OCI-LY1 (cell line): ENCODE results near the gene KRT6B.

Experiments used
- H2AFZ ChIP-seq: fragments of 200-600 bp; sonication (generic), shearing (Covaris generic); 2 replicates; pipeline ENCODE4 v1.6.0; 2014; ENCODE audit warnings: antibody characterized with exemption, mild to moderate bottlenecking, low read length
- H3F3A ChIP-seq: fragments of 200-600 bp; sonication (generic), shearing (Covaris generic); 2 replicates; pipeline ENCODE4 v1.6.0; 2014; ENCODE audit warnings: mild to moderate bottlenecking, antibody characterized with exemption, low read length, moderate library complexity; ENCODE audit not compliant: insufficient read depth
- H3K27ac ChIP-seq: fragments of 200-600 bp; sonication (generic); 2 replicates; pipeline ENCODE4 v1.5.1; 2014; ENCODE audit warnings: low read length, mixed run types, mild to moderate bottlenecking, low read depth; ENCODE audit not compliant: poor library complexity, severe bottlenecking
- H3K27me3 ChIP-seq: fragments of 200-600 bp; sonication (generic); 2 replicates; pipeline ENCODE4 v1.6.0; 2014; ENCODE audit warnings: antibody characterized with exemption, mild to moderate bottlenecking, low read length, moderate library complexity; ENCODE audit not compliant: insufficient read depth
- H3K36me3 ChIP-seq: fragments of 200-600 bp; sonication (generic); 2 replicates; pipeline ENCODE4 v1.6.1; 2014; ENCODE audit warnings: mild to moderate bottlenecking, antibody characterized with exemption, low read length, moderate library complexity, mixed read lengths; ENCODE audit not compliant: insufficient read depth
- H3K4me1 ChIP-seq: fragments of 200-600 bp; sonication (generic); 2 replicates; pipeline ENCODE4 v1.5.1; 2014; ENCODE audit warnings: mild to moderate bottlenecking, low read length, moderate library complexity; ENCODE audit not compliant: insufficient read depth, severe bottlenecking
- H3K4me2 ChIP-seq: fragments of 200-600 bp; sonication (generic), shearing (Covaris generic); 2 replicates; pipeline ENCODE4 v1.6.1; 2014; ENCODE audit warnings: low read length
- H3K4me3 ChIP-seq: fragments of 200-600 bp; sonication (generic); 2 replicates; pipeline ENCODE4 v1.5.1; 2014; ENCODE audit warnings: low read length, low read depth, mild to moderate bottlenecking, mixed read lengths; ENCODE audit not compliant: poor library complexity, severe bottlenecking
- H3K79me2 ChIP-seq: fragments of 200-600 bp; shearing (Covaris generic); 2 replicates; pipeline ENCODE4 v1.6.1; 2016; ENCODE audit warnings: mixed run types, low read length, mixed read lengths; ENCODE audit not compliant: insufficient read depth
- H3K9ac ChIP-seq: fragments of 200-600 bp; sonication (generic), shearing (Covaris generic); 2 replicates; pipeline ENCODE4 v1.6.1; 2014; ENCODE audit warnings: mild to moderate bottlenecking, low read length, mixed read lengths
- H3K9me2 ChIP-seq: fragments of 200-600 bp; sonication (generic), shearing (Covaris generic); 2 replicates; pipeline ENCODE4 v1.6.1; 2014; ENCODE audit warnings: low read depth, mild to moderate bottlenecking, low read length, mixed read lengths
- H3K9me3 ChIP-seq: fragments of 200-600 bp; shearing (Covaris generic); 2 replicates; pipeline ENCODE4 v1.6.1; 2014; ENCODE audit warnings: low read length, mixed read lengths
- H4K20me1 ChIP-seq: fragments of 200-600 bp; sonication (generic), shearing (Covaris generic); 2 replicates; pipeline ENCODE4 v1.6.0; 2016; ENCODE audit warnings: mild to moderate bottlenecking, low read length; ENCODE audit not compliant: insufficient read depth
- CTCF ChIP-seq: fragments of 200-600 bp; sonication (generic), shearing (Covaris generic); IDR thresholded peaks from 2 replicates; pipeline ENCODE4 v1.5.1; 2017; ENCODE audit warnings: mild to moderate bottlenecking, antibody characterized with exemption, low read length, moderate library complexity, mixed read lengths
- EZH2 ChIP-seq: fragments of 200-600 bp; sonication (generic), shearing (Covaris generic); IDR thresholded peaks from 2 replicates; pipeline ENCODE4 v1.8.0; 2017; ENCODE audit warnings: borderline replicate concordance, mixed run types, mild to moderate bottlenecking, antibody characterized with exemption, low read length, moderate library complexity, mixed read lengths

The KRT6B gene

GRCh38 chr12:52498946-52499345, 47.0 kb upstream of the KRT6B start:
- H3K9ac ChIP-seq = no peak overlapping the region
- no peaks in the 10 kb centered on the region for H3K36me3 ChIP-seq

GRCh38 chr12:52497975-52498374, 46.0 kb upstream of the KRT6B start:
- no peak overlapping the region for H3K9ac ChIP-seq
- no peak overlapping the region for H3K4me3 ChIP-seq
- no peak overlapping the region for H3K27ac ChIP-seq
- H3K9me2 ChIP-seq = no peaks in the 10 kb centered on the region
- no peaks in the 10 kb centered on the region for H3K36me3 ChIP-seq
- no peak overlapping the region for H3K4me2 ChIP-seq
- no peak overlapping the region for H2AFZ ChIP-seq
- no peaks in the 10 kb centered on the region for H3K4me1 ChIP-seq
- H3F3A ChIP-seq = no peaks in the 10 kb centered on the region
- H3K9me3 ChIP-seq = no peaks in the 10 kb centered on the region
- no peaks in the 10 kb centered on the region for H4K20me1 ChIP-seq
- TF ChIP-seq EZH2 (no peak), CTCF (no peak)
- no peaks in the 10 kb centered on the region for H3K79me2 ChIP-seq
- H3K27me3 ChIP-seq = no peaks in the 10 kb centered on the region

More at GRCh38 chr12:52498946-52499345, 47.0 kb upstream of the KRT6B start:
- Histone ChIP-seq H3K4me3 (no peak overlapping the region), H3K9me3 (no peaks in the 10 kb centered on the region), H3K27ac (no peak overlapping the region), H3K4me2 (no peak overlapping the region), H3K79me2 (no peaks in the 10 kb centered on the region), H3K9me2 (no peaks in the 10 kb centered on the region), H3K27me3 (no peaks in the 10 kb centered on the region), H3K4me1 (no peaks in the 10 kb centered on the region), H3F3A (no peaks in the 10 kb centered on the region), H2AFZ (no peak overlapping the region), H4K20me1 (no peaks in the 10 kb centered on the region)
- TF ChIP-seq CTCF (no peak), EZH2 (no peak)

GRCh38 chr12:52496590-52497071, 44.7 kb upstream of the KRT6B start:
- Histone ChIP-seq H3K9me3 (no peaks in the 10 kb centered on the region), H3K9me2 (no peaks in the 10 kb centered on the region), H4K20me1 (no peaks in the 10 kb centered on the region), H3K36me3 (no peaks in the 10 kb centered on the region), H3K4me3 (no peak overlapping the region), H3K4me2 (no peak overlapping the region), H2AFZ (no peak overlapping the region), H3K9ac (no peak overlapping the region), H3K27ac (no peak overlapping the region), H3K4me1 (no peaks in the 10 kb centered on the region), H3K27me3 (no peaks in the 10 kb centered on the region), H3F3A (no peaks in the 10 kb centered on the region), H3K79me2 (no peaks in the 10 kb centered on the region)
- no peak for TF ChIP-seq CTCF
- no peak for TF ChIP-seq EZH2
